ENCODE measurements around the gene AGAP3.

AGAP3 gene

GRCh38 chr7:151088856-151089699 is 2.8 kb downstream of the AGAP3 start:
- DNase-seq = no peak

DNA sequence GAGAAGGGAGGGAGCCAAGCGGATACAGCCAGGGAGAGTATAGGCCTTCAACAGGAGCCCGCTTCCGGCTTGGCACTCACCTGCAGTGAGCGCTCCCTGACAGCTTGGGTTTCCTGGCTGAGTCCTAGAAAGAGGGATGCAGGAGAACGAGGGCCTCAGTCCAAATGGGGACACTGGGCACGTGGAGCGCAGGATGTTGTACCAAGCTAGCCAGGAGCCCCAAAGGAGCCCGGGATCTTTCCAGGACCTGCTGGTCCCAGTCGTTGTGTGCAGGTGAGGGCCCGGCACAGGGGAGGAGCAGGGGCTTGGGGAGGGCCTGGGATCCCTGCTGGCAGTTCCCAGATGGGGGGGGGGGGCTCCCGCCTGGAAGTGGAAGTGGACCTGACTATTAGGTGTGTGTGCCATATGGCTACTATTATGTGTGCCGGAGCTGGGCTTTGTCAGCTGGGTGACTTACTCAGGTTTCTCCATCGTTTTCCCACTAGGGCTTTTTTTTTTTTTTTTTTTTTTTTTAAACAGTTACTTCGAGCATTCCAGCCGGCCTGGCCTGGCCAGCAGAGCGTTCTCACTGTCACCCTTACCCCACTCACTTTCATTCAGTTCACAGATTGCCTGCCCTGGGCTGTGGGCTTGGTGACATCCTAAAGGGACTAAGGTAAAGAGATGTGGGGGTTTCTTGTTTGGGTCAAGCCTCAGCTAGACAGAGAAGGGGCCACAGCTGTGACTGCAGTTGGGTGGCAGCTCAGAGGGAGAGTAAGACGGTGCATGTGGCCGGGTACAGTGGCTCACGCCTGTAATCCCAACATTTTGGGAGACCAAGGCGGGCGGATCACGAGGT is 3.8 kb downstream of the AGAP3 start:
- no peak for DNase-seq

DNA sequence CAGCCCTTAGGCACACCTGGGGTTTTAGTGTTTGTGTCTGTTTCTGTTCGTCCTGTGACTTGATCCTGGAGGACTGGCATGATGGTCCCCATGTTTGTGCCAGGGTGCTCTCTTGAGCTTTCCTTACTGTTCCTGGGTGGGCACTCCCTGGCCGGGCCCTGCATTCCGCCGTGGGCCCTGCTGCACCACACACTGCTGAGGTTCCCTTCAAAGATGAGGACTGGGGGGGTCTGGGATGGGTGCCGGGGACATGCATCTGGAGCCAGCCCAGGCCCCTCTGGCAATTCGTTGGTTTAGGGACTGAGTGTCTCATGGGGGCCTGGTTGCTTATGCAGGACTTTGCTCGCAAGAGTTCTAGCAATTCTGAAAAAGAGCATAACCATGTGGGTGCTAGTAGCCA is 4.7 kb downstream of the AGAP3 start:
- DNase-seq = no peak

DNA sequence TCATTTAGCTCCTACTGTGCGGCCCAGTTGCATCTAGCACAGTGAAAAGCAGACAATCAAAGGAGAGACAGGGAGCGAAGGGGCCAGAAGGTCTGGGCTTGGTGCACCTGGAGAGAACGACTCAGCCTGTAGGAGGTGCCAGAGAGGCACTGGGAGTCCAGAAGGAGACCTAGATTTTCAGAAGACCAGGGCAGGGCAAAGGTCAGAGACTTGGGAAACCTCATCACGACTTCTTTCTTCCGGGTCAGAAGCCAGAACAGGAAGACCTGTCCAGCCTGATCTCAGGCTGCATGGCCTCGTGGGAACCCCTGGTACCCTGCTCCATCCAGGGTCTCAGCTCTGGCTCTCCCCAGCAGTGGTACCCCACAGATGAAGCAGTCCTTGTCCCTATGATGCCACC is 5.2 kb downstream of the AGAP3 start:
- DNase-seq = no peak

DNA sequence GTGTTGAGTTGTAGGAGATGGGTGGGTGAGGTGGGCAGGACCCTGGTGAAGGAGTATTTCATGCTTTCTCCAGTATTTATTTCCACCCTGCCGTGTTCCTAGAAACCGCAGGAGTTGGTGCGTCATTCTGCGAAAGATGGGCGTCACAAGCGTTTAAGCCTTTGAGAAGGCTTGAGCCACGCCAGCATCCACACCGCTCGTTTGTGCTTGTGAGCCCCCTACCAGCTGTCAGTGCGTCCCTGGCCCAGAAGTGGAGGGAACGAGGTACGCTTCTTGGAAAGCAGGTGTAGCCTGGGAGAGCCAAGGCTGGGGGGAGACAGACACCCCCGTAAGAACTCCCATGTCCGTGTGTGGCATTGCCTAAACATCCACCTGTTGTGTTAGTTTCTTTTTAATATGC is 5.7 kb downstream of the AGAP3 start:
- DNase-seq = no peak

GRCh38 chr7:151093748-151094147 is 7.5 kb downstream of the AGAP3 start:
- DNase-seq = no peak

GRCh38 chr7:151094675-151095074 is 8.4 kb downstream of the AGAP3 start:
- no peak for DNase-seq

DNA sequence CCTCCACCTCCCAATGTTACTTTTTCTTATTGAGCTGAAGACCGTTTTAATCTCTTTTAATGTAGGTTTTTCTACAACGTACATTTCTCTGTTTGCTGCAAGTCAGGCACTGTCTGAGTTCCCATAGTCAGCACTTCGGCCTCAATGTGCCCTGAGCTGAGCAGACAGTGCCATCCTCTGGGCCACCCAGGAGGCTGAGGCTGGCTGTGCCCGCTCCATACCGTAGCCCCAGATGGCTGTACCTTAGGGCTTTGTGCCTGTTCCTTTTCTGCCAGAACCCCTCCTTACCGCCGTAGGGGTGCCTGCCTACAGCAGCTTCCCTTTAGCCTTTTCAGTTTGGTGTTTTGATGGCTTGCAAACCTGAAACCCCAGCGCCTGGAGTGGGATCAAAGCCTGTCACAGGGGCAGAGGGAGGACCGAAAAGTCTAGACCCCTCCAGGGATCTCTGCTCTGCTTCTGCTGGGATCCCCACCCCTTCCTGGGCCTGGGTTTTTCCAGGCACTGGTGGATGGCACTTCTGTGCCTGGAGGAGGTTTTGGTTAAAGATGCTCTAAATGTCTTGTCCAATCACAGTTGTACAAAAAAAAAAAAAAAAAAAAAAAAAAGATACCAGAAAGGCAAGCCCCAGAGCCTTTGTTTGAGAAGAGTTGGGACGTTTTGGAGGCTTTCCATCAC is 9.0 kb downstream of the AGAP3 start:
- DNase-seq = no peak

DNA sequence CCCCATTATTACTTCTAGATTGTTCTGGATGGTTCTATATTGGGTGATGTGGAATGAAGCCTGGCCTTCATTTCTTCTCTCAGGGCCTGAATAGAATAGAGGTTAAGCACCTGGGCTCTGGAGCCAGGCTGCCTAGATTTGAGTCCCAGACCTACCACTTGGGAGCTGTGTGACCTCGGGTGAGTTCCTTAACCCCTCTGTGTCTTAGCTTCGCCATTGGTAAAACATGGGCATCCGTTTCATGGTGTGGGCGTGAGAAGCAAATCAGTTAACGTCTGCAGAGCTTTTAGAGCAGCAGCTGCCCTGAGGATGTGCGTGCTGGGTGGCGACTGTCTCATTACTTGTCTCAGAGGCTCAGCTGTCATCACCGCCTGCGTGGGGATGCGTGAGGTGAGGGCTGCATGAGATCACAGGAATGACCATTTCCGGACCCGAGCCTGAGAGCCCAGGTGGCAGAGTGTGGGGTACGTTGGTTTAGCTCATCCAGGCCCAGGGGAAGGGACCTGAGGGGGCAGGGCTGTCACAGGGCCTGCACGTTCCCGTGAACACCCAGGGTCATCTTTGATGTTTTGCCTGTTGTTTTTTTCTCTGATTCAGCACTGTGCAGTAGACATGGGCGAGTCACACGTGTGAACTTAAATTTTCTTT is 9.7 kb downstream of the AGAP3 start:
- DNase-seq = no peak

GRCh38 chr7:151099486-151100211 is 13.4 kb downstream of the AGAP3 start:
- DNase-seq = no peak

DNA sequence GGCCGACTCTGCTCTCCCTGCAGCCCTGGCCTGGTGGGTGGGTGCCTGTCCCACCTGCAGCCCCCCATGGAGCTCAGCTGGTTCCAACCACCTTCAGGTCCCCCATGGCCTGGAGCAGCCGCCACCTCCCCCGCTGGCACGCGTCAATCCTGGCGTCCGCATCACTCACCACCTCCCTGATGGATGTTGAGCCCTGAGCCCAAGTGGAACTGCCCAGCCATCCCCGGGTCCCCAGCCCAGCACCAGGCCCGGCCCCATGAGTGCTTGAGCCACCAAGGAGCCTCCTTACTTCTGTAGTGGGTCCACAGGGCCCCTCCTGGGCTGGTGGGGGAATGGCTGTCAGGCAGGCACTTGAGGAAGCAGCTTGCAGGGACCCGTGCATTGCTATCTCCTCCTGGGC is 14.6 kb downstream of the AGAP3 start:
- DNase-seq = no peak

DNA sequence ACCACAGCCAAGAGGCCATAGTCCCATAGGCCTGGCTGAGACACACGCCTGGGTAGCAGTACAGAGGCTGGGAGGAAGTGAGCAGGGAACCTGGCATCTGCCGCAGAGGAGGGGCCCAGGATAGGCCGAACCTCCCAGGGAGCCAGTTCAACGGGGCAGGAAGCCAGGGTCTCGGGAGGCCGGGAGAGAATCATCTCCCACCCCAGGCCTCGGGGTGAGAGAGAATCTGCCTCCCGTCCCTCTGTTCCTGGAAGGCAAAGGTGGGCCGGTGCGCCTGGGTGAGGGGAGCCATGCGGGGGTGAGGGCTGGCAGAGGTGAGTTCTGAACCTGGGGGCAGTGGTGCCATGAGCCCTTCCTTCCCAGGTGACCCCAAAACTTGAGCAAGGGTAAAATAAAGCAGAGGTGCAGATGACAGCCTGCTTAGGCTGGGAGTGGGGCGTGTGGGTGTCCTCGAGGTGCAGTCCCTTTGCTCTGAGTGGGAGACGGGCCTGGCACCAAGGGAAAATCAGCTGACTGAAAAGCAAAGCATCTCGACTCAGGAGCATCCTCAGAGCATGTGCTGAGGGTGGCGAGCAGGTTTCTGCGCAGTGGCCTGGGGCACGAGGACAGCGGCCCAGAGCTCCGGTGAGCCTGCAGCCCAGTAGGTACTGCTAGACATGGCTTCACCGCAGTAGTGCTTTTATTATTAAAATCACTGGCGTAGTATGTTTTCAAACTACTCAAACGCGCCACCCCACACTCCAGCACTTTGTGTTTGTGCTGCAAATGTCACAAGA is 15.5 kb downstream of the AGAP3 start:
- no peak for DNase-seq

DNA sequence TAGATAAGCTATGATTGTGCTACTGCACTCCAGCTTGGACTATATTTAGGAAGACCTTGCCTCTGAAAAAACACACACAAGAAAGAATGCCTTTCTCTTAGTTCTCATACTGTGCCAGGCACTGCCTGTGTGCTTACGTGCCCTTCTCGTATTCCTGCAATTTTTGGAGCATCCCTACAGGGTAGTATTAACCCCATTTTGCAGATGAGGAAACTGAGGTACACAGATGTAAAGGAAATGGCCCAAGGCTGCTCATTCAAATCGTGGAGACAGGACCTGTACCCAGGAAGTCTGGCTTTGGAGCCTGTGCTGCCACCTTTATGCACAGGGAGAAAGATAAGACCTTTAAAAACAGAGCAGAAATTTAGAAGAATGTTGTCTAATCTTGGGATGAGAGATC is 16.7 kb downstream of the AGAP3 start:
- no peak for DNase-seq

DNA sequence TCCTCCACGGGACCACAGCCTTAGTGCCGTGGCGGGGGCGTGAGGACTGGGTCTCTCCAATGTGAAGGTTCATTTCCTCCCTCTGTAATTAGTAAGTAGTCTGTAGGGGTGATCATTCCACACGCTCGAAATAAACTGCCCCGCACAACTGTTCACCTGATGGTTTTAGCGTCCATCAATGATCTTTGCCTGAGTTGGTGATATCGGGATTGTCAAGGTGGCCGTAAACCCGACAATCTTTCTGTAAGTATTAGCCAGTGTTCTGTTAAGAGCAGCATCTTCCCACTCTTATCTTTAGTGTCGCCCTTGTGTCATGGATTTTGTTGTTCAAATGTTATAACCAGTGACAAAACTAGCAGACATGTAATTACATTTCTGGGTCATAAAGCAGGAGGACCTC is 17.7 kb downstream of the AGAP3 start:
- DNase-seq = no peak

DNA sequence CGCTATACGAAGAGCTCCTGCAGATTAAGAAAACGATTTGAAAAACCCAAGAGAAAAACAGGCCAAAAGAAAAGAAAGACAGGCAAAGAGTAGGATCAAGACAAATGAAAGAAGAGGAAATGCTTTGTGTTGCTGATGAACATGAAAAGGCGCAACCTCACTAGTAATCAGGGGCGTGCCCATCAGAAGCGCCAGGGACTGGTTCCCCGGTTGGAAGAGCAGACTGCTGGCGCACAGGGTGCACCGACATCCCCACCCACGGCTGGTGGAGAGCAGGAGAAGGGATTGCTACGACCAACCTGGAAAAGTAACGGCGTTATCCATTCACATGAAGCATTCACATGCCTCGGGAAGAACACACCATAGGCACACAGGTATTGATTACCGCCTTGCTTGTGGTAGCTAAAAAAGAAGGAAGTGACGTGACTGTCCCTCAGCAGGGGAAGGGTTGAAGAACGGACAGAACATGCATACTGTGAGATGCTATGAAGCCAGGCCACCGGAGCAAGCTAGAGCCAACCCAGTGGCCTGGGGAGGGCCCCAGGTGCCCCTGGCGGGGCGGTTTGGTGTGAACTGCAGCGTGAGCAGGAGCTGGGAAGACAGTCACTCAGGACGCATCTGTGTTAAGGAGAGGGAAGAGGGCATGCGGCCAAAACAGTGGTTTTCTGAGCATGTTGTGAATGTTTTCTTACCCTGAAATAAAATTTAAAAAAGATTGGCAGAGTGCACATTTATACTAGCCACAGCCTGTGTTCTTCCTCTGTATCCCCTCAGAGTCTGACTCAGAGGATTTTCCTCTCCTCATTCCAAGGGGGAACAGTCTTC is 18.3 kb downstream of the AGAP3 start:
- DNase-seq = no peak

- no peak for DNase-seq
Measured at GRCh38 chr7:151107882-151108281, 21.6 kb downstream of the AGAP3 start.

GRCh38 chr7:151109094-151110048 is 23.1 kb downstream of the AGAP3 start:
- DNase-seq = no peak

- DNase-seq = no peak
Measured at GRCh38 chr7:151110236-151110940, 24.1 kb downstream of the AGAP3 start.
